Measurements from ENCODE around the gene ARHGAP31. TPM values are rescaled to one million over a fixed set of nuclear protein-coding genes. Genes with fewer than 3 reads are reported as not detected.

Gene ARHGAP31
- polyA plus RNA-seq, 1 donor from 2014 or later: not detected

DNA sequence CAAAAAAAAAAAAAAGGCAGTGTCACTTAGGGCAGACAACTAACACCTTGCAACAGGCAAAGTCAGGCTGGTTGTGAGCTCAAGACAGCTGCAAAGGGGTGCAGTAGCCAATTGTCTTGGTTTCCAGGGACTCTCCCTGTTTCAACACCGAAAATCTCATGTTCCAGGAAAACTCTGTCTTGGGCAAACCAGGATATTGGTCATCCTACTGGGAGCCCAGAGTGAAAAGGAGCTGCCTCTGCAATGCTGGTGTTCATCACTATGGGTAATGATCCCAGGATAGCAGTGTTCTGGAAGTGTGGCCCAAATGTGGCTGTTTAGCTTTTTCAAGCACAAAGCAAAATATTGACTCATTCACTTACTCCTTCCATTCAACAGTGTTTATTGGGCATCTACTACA, 82.6 kb downstream of the ARHGAP31 start:
- Histone ChIP-seq H3K4me2 (ENCODE audit: low read length) (no peak overlapping the region), H3K4me3 (ENCODE audit: low read length) (no peak overlapping the region), H3K9me2 (ENCODE audit: insufficient read depth, low read length) (no peaks in the 10 kb centered on the region), H4K20me1 (ENCODE audit: insufficient read depth) (no peaks in the 10 kb centered on the region), H3K9ac (ENCODE audit: low read length) (no peak overlapping the region), H3F3A (ENCODE audit: insufficient read depth, low read length, poor library complexity, severe bottlenecking) (no peaks in the 10 kb centered on the region), H3K36me3 (ENCODE audit: insufficient read depth, low read length) (no peaks in the 10 kb centered on the region), H3K27ac (ENCODE audit: low read length) (no peak overlapping the region), H2AFZ (ENCODE audit: low read depth, low read length) (no peak overlapping the region), H3K79me2 (replicated peaks; ENCODE audit: insufficient read depth, low read length) (no peaks in the 10 kb centered on the region), H3K9me3 (ENCODE audit: low read length) (no peaks in the 10 kb centered on the region), H3K27me3 (ENCODE audit: insufficient read depth, low read depth, low read length) (no peaks in the 10 kb centered on the region)
- TF ChIP-seq, protein P1, sequence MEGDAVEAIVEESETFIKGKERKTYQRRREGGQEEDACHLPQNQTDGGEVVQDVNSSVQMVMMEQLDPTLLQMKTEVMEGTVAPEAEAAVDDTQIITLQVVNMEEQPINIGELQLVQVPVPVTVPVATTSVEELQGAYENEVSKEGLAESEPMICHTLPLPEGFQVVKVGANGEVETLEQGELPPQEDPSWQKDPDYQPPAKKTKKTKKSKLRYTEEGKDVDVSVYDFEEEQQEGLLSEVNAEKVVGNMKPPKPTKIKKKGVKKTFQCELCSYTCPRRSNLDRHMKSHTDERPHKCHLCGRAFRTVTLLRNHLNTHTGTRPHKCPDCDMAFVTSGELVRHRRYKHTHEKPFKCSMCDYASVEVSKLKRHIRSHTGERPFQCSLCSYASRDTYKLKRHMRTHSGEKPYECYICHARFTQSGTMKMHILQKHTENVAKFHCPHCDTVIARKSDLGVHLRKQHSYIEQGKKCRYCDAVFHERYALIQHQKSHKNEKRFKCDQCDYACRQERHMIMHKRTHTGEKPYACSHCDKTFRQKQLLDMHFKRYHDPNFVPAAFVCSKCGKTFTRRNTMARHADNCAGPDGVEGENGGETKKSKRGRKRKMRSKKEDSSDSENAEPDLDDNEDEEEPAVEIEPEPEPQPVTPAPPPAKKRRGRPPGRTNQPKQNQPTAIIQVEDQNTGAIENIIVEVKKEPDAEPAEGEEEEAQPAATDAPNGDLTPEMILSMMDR (IDR thresholded peaks at IDR 0.05; ENCODE audit: poor library complexity, severe bottlenecking): no peak
- TF ChIP-seq EP300 (conservative IDR thresholded peaks at IDR 0.05; ENCODE audit: poor library complexity, severe bottlenecking) (no peak), MXI1 (conservative IDR thresholded peaks at IDR 0.05; ENCODE audit: poor library complexity, severe bottlenecking) (no peak), TAF1 (IDR thresholded peaks at IDR 0.05; ENCODE audit: low read depth) (no peak), POLR2AphosphoS5 (IDR thresholded peaks at IDR 0.05) (no peak), SMC3 (conservative IDR thresholded peaks at IDR 0.05; ENCODE audit: poor library complexity) (no peak), RAD21 (conservative IDR thresholded peaks at IDR 0.05) (no peak), EZH2 (IDR thresholded peaks at IDR 0.05; ENCODE audit: borderline replicate concordance, insufficient read depth, low read length, poor library complexity, severe bottlenecking) (no peak)
- TF ChIP-seq, protein P2, sequence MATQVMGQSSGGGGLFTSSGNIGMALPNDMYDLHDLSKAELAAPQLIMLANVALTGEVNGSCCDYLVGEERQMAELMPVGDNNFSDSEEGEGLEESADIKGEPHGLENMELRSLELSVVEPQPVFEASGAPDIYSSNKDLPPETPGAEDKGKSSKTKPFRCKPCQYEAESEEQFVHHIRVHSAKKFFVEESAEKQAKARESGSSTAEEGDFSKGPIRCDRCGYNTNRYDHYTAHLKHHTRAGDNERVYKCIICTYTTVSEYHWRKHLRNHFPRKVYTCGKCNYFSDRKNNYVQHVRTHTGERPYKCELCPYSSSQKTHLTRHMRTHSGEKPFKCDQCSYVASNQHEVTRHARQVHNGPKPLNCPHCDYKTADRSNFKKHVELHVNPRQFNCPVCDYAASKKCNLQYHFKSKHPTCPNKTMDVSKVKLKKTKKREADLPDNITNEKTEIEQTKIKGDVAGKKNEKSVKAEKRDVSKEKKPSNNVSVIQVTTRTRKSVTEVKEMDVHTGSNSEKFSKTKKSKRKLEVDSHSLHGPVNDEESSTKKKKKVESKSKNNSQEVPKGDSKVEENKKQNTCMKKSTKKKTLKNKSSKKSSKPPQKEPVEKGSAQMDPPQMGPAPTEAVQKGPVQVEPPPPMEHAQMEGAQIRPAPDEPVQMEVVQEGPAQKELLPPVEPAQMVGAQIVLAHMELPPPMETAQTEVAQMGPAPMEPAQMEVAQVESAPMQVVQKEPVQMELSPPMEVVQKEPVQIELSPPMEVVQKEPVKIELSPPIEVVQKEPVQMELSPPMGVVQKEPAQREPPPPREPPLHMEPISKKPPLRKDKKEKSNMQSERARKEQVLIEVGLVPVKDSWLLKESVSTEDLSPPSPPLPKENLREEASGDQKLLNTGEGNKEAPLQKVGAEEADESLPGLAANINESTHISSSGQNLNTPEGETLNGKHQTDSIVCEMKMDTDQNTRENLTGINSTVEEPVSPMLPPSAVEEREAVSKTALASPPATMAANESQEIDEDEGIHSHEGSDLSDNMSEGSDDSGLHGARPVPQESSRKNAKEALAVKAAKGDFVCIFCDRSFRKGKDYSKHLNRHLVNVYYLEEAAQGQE (IDR thresholded peaks at IDR 0.05; ENCODE audit: borderline replicate concordance): no peak

DNA sequence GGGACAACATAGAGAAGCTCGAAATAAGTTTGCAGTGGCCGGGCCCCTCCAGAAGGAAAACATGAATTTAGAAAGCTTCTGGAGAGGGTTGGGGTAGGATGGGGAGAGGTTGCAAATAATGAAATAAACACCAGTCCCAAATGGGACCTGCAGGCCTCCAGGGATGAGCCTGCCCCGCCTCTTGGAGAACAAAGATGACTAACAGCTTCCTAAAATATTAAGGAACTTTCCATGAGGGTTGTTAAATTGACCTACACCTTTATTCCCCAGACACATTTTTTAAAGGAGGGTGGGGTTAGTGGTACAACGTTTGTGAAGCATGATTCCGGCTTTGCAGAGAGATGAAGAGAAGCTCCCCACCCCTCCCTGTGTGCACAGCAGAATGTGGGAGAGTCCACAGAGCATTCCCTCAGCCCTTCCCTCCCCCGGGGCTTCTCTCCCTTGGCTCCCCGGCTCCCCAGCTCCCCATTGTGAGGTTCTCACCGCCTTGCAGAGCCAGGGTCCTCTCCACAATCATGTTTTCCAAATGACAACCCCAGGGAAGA, 84.1 kb downstream of the ARHGAP31 start:
- TF ChIP-seq POLR2AphosphoS5 (IDR thresholded peaks at IDR 0.05) (no peak), MXI1 (conservative IDR thresholded peaks at IDR 0.05; ENCODE audit: poor library complexity, severe bottlenecking) (no peak), EZH2 (IDR thresholded peaks at IDR 0.05; ENCODE audit: borderline replicate concordance, insufficient read depth, low read length, poor library complexity, severe bottlenecking) (no peak), TAF1 (IDR thresholded peaks at IDR 0.05; ENCODE audit: low read depth) (no peak), SMC3 (conservative IDR thresholded peaks at IDR 0.05; ENCODE audit: poor library complexity) (no peak)
- TF ChIP-seq, protein P2 (IDR thresholded peaks at IDR 0.05; ENCODE audit: borderline replicate concordance): no peak
- TF ChIP-seq, protein P1 (IDR thresholded peaks at IDR 0.05; ENCODE audit: poor library complexity, severe bottlenecking): no peak
- Histone ChIP-seq H3K4me2 (ENCODE audit: low read length) (no peak overlapping the region), H3K36me3 (ENCODE audit: insufficient read depth, low read length) (no peaks in the 10 kb centered on the region), H3K27ac (ENCODE audit: low read length) (no peak overlapping the region), H3K27me3 (ENCODE audit: insufficient read depth, low read depth, low read length) (no peaks in the 10 kb centered on the region), H2AFZ (ENCODE audit: low read depth, low read length) (no peak overlapping the region), H3K79me2 (replicated peaks; ENCODE audit: insufficient read depth, low read length) (no peaks in the 10 kb centered on the region), H3K4me3 (ENCODE audit: low read length) (no peak overlapping the region), H3F3A (ENCODE audit: insufficient read depth, low read length, poor library complexity, severe bottlenecking) (no peaks in the 10 kb centered on the region), H3K9me3 (ENCODE audit: low read length) (no peaks in the 10 kb centered on the region), H3K9ac (ENCODE audit: low read length) (no peak overlapping the region), H4K20me1 (ENCODE audit: insufficient read depth) (no peaks in the 10 kb centered on the region), H3K9me2 (ENCODE audit: insufficient read depth, low read length) (no peaks in the 10 kb centered on the region)

Data from neural cell (in vitro differentiated cells).